Stimulated activated effector memory CD8-positive, alpha-beta T cell treated with anti-CD3 and anti-CD28 coated beads, Interleukin-12 subunit alpha, Interleukin-12 subunit beta, amount 100 ng/mL, for 72 hours (primary cell): Measurements from ENCODE around the gene MPG.

Source experiments
- ATAC-seq: fragments of 150-1000 bp; cut with Tn5 transposase; 2 replicates; pipeline ENCODE4 v1.10.0; 2021
- DNase-seq, 2 donors: peaks; one replicate each; pipeline ENCODE4 v3.0.0; 2021 to 2022; ENCODE audit warnings: low spot score in 2 of 2
- H3K27ac Mint-ChIP-seq: one replicate; pipeline ENCODE4 v1.8.0; 2022; ENCODE audit warnings: mild to moderate bottlenecking, mixed read lengths
- H3K36me3 Mint-ChIP-seq: one replicate; pipeline ENCODE4 v1.8.0; 2022; ENCODE audit warnings: mild to moderate bottlenecking, mixed read lengths
- H3K4me1 Mint-ChIP-seq: one replicate; pipeline ENCODE4 v1.8.0; 2022; ENCODE audit warnings: mixed read lengths
- H3K4me3 Mint-ChIP-seq: one replicate; pipeline ENCODE4 v1.8.0; 2022; ENCODE audit warnings: mild to moderate bottlenecking, mixed read lengths
- H3K9me3 Mint-ChIP-seq: one replicate; pipeline ENCODE4 v1.8.0; 2022; ENCODE audit warnings: mixed read lengths

MPG gene

DNA sequence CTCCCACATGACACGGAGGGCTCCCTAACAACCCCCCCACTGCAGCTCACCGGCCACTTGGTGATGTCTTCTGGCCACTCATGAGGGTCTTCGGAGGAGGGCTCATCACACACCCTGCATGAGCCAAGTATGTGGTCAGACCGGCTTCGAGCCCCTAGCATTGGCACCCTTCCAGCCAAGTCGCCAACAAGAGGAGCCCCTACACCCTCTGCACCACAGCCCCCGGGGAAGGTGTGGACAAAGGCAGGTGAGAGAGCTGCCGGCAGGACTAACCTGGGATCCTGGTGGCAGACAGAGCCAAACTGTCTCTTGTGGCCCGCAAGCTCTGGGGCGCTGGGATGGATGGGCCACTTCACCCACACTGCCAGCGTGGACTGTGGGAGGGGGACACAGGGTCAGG, 17.9 kb upstream of the MPG start:
- H3K9me3 Mint-ChIP-seq, result no peaks in the 10 kb centered on the region
- H3K4me3 Mint-ChIP-seq, result no peak overlapping the region
- H3K4me1 Mint-ChIP-seq, result no peaks in the 10 kb centered on the region
- peaks cover 18% of the 10 kb centered on the region for H3K36me3 Mint-ChIP-seq
- no peak for ATAC-seq
- no peak overlapping the region for H3K27ac Mint-ChIP-seq
- DNase-seq, result no peak

- Mint-ChIP-seq H3K27ac (no peak overlapping the region), H3K9me3 (no peaks in the 10 kb centered on the region), H3K4me1 (peaks cover 8% of the 10 kb centered on the region), H3K36me3 (peaks cover 12% of the 10 kb centered on the region), H3K4me3 (no peak overlapping the region)
- ATAC-seq (no peak), DNase-seq (no peak)
Observed at GRCh38 chr16:60929-61878, 16.8 kb upstream of the MPG start.

DNA sequence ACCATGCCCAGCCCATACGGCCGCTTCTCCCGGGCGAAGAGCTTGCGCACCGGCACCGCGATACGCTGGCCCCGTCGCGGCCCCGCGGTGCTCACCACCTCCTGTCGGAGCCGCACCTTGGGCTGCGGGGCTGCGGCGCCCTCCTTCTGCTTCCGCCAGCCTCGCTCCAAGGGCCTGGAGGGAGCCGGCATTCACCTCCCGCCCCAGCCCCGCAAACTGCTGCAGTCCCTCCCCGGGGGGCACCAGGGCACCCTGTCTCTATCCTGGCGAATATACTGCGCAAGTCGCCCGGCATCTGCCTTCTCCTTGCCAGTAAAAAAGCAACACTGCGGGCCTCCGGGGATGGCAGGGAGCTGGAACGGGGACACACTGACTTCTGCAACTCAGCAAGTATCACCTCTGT, 16.1 kb upstream of the MPG start:
- no peak for DNase-seq
- Mint-ChIP-seq H3K36me3 (peaks cover 10% of the 10 kb centered on the region), H3K27ac (no peak overlapping the region), H3K9me3 (no peaks in the 10 kb centered on the region), H3K4me1 (peaks cover 8% of the 10 kb centered on the region), H3K4me3 (no peak overlapping the region)
- no peak for ATAC-seq

DNA sequence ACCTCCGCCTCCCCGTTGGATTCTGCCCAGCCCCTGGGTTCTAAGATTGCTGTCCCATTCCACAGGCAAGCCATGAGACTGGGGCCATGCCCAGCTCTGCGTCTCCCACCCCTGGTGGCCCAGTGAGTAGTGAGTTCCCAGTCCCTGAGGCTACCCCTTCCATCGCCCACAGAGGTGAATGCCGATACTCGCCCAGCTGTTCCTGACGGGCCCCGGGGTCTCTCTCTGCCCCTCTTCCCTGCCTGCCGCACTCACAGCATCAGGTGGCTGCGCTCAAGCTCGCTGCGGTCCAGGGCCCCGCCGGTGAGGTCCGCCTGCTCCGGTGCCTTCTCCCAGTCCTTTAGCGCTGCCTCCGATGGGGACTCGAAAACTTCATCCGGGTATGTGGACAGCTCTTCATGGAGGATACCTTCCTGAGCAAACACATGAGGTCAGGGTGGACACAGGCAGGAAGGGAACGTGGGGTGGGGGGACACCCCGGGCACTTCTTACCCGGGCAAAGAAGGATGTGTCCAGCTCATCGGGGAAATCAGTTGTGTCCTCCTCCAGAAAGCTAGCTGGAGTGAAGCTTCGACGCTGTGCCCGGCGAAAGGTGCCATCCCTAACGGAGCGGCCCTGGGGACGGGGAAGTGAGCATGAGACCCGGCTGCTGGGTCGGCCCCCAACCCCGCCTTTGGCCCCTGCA, 15.6 kb upstream of the MPG start:
- H3K4me3 Mint-ChIP-seq, result no peak overlapping the region
- ATAC-seq (no peak), DNase-seq (no peak)
- H3K4me1 Mint-ChIP-seq, result peaks cover 8% of the 10 kb centered on the region
- H3K9me3 Mint-ChIP-seq, result no peaks in the 10 kb centered on the region
- H3K27ac Mint-ChIP-seq, result no peak overlapping the region
- H3K36me3 Mint-ChIP-seq, result peaks cover 6% of the 10 kb centered on the region

- DNase-seq, result no peak
- Mint-ChIP-seq H3K4me3 (no peak overlapping the region), H3K27ac (no peak overlapping the region), H3K9me3 (no peaks in the 10 kb centered on the region), H3K36me3 (peaks cover under 1% of the 10 kb centered on the region), H3K4me1 (peaks cover 8% of the 10 kb centered on the region)
- ATAC-seq, result no peak
Observed at GRCh38 chr16:62968-63391, 15.0 kb upstream of the MPG start.

DNA sequence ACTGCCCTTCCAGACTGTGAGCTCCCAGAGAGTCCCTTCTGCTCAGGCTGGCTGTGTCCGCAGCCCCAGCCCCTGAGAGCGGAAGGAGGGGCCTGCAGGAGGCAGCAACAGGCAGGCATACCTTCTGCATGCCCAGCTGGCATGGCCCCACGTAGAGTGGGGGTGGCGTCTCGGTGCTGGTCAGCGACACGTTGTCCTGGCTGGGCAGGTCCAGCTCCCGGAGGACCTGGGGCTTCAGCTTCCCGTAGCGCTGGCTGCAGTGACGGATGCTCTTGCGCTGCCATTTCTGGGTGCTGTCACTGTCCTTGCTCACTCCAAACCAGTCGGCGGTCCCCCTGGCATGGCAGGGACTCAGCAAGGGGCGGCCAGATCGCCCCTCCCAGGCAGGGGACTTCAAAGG, 14.6 kb upstream of the MPG start:
- no peak for ATAC-seq
- Mint-ChIP-seq H3K36me3 (no peaks in the 10 kb centered on the region), H3K9me3 (no peaks in the 10 kb centered on the region), H3K27ac (no peak overlapping the region), H3K4me1 (peaks cover 8% of the 10 kb centered on the region), H3K4me3 (no peak overlapping the region)
- no peak for DNase-seq

DNA sequence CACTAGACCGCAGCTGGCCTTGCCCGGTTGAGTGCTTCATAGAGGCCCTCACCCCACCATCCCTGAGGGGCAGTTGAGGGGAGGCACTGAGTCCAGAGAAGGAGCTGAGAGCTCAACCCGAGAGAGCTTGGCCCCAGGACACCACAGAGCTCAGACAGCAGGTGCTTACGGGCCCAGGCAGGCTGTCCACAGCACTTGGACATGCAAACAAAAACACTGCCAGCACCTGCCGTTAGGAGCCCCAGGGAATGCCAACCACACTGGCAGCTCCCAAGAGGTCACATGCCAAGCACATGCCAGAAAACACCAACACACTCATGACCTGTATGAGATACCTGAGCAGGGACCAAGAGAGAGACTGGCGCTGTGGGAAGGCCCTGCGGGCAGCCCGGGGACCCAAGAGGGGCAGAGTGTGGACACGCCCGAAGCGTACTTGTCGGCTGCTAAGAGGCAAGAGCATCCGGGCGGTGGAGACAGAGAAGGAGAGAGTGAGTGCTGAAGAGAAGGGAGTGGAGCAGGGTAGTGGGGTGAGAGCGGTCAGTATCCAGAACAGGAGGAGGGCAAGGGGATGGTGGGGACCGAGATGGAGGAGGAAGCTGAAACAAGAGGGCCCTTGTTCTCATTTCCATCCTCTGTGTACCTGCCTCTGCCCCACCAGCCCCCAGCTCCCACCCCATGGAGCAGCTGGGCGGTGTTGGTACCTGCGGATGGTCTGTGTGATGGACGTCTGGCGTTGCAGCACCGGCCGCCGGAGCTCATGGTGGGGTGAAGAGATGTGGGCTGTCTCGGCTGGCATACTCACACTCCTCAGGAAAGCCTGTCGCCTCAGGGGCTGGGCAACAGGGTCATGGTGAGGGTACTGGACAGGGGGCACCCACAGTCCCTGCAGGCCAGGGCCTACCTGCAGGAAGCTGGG, 13.8 kb upstream of the MPG start:
- Mint-ChIP-seq H3K4me1 (peaks cover 8% of the 10 kb centered on the region), H3K27ac (no peak overlapping the region), H3K9me3 (no peaks in the 10 kb centered on the region), H3K36me3 (no peaks in the 10 kb centered on the region), H3K4me3 (no peak overlapping the region)
- ATAC-seq (no peak), DNase-seq (no peak)

DNA sequence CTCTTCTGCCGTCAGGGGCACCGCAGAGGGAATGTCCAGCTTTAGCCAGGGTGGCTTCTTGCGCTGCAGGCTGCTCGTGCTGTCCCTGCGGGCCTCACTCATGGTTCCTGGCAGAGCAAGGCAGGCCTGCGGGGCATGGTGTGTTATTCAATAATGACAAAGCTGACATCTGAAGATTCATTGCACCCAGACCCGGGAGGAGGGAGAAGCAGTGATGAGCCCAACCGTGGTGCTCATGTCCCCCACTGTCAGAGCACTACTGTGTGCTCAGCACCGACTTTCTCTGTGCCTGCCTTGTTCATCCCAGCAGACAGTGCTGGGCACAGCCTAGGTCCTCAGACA, 13.1 kb upstream of the MPG start:
- no peaks in the 10 kb centered on the region for H3K9me3 Mint-ChIP-seq
- H3K4me1 Mint-ChIP-seq, result peaks cover 8% of the 10 kb centered on the region
- no peak overlapping the region for H3K27ac Mint-ChIP-seq
- H3K4me3 Mint-ChIP-seq, result no peak overlapping the region
- no peaks in the 10 kb centered on the region for H3K36me3 Mint-ChIP-seq
- DNase-seq (no peak), ATAC-seq (no peak)

- Mint-ChIP-seq H3K4me3 (no peak overlapping the region), H3K4me1 (peaks cover 8% of the 10 kb centered on the region), H3K27ac (peak overlapping the region; percentile 54), H3K9me3 (no peaks in the 10 kb centered on the region), H3K36me3 (no peaks in the 10 kb centered on the region)
- peak; percentile 88 for ATAC-seq
- DNase-seq, result peak; percentile 85 to 93
Observed at GRCh38 chr16:65745-66144, 12.3 kb upstream of the MPG start.

- no peak overlapping the region for H3K27ac Mint-ChIP-seq
- no peaks in the 10 kb centered on the region for H3K9me3 Mint-ChIP-seq
- H3K4me3 Mint-ChIP-seq, result no peak overlapping the region
- ATAC-seq (no peak), DNase-seq (no peak)
- H3K36me3 Mint-ChIP-seq, result no peaks in the 10 kb centered on the region
- H3K4me1 Mint-ChIP-seq, result peaks cover 8% of the 10 kb centered on the region
Observed at GRCh38 chr16:66309-67182, 11.5 kb upstream of the MPG start.

DNA sequence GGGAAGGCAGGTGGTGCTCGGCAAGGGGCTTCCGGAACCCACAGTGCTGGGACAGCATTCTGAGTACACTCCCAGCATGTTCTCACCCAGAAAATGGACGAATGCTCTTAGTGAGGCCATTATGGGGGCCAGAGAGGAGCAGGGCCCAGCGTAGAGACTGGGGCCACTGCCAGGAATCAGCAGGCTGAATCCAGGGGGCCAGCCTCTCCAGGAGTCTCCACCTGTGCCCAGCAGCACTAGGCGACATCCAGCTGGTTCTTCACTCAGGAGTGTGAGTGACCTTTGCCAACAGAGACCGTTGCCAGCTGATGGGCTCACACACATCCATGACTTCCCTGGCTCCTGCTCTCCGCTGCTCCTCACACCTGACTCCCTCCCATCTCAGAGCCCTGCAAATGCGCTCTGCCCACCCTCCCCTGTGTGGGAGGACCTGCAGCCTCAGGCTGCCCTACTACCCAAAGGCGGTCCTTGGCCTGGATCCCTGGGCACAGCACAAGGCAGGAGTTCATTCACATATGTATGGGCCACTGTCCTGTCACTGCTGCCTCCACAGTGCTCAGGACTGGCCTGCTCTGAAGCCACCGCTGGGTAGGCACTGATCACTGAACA, 10.7 kb upstream of the MPG start:
- no peak for ATAC-seq
- Mint-ChIP-seq H3K4me3 (no peak overlapping the region), H3K4me1 (peaks cover 8% of the 10 kb centered on the region), H3K36me3 (no peaks in the 10 kb centered on the region), H3K9me3 (no peaks in the 10 kb centered on the region), H3K27ac (no peak overlapping the region)
- no peak for DNase-seq

- no peak overlapping the region for H3K27ac Mint-ChIP-seq
- H3K4me1 Mint-ChIP-seq, result peaks cover 14% of the 10 kb centered on the region
- no peaks in the 10 kb centered on the region for H3K9me3 Mint-ChIP-seq
- no peaks in the 10 kb centered on the region for H3K36me3 Mint-ChIP-seq
- H3K4me3 Mint-ChIP-seq, result no peak overlapping the region
- ATAC-seq (no peak), DNase-seq (no peak)
Observed at GRCh38 chr16:67884-68789, 9.9 kb upstream of the MPG start.

GRCh38 chr16:69181-69580, 8.8 kb upstream of the MPG start:
- Mint-ChIP-seq H3K36me3 (no peaks in the 10 kb centered on the region), H3K4me3 (no peak overlapping the region), H3K4me1 (peaks cover 16% of the 10 kb centered on the region), H3K9me3 (no peaks in the 10 kb centered on the region), H3K27ac (no peak overlapping the region)
- DNase-seq (no peak), ATAC-seq (no peak)
